Embryonic facial prominence (tissue), 1 donor: ENCODE measurements around the gene TXLNA.

Source experiments
- DNase-seq: peaks from one replicate; pipeline ENCODE4 v3.0.0-alpha.2; 2016; ENCODE audit errors: extremely low spot score

Gene TXLNA

DNA sequence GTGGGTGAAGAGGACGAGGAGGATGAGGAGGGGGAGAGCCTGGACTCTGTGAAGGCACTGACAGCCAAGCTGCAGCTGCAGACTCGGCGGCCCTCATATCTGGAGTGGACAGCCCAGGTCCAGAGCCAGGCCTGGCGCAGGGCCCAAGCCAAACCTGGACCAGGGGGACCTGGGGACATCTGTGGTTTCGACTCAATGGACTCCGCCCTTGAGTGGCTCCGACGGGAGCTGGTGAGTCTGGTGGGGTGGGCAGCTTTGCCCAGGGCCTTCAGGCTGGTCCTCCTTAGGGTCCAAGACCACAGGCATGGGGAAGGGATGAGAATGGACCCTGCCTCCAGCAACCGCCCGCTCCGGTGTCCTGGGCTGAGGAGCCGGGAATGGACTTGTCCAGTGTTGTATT is 68.0 kb downstream of the TXLNA start:
- no peak for DNase-seq
